GM12801 (cell line): ENCODE data around the gene FSTL4.

Experiments used
- CTCF ChIP-seq: IDR thresholded peaks from one replicate; pipeline ENCODE4 v1.5.1; 2011; ENCODE audit warnings: control low read depth; ENCODE audit not compliant: insufficient read length; ENCODE audit errors: extremely low read depth

FSTL4 gene

GRCh38 chr5:133196441-133197085 is 415.8 kb downstream of the FSTL4 start:
- no peak for TF ChIP-seq CTCF

- no peak for TF ChIP-seq CTCF
Measured at GRCh38 chr5:133195250-133195649, 417.1 kb downstream of the FSTL4 start.

- no peak for TF ChIP-seq CTCF
Measured at GRCh38 chr5:133193794-133194193, 418.5 kb downstream of the FSTL4 start.

- TF ChIP-seq CTCF, result no peak
Measured at GRCh38 chr5:133192716-133193115, 419.6 kb downstream of the FSTL4 start.

GRCh38 chr5:133189881-133190280 is 422.5 kb downstream of the FSTL4 start:
- TF ChIP-seq CTCF, result no peak

- no peak for TF ChIP-seq CTCF
Measured at GRCh38 chr5:133179405-133179804, 432.9 kb downstream of the FSTL4 start.

- TF ChIP-seq CTCF, result no peak
Measured at GRCh38 chr5:133164759-133165158, 447.6 kb downstream of the FSTL4 start.
